Measurements from ENCODE around the gene PDLIM5. TPM values are rescaled to one million over a fixed set of nuclear protein-coding genes. Genes with fewer than 3 reads are reported as not detected.

Gene PDLIM5
- total RNA-seq, 1 donor: 124 TPM

- H3K4me3 ChIP-seq (ENCODE audit: low read depth, low read length): no peak overlapping the region
- TF ChIP-seq CTCF (IDR thresholded peaks at IDR 0.05; ENCODE audit: insufficient read depth, low read length): no peak
- DNase-seq (ENCODE audit: low read depth): peak; percentile 61
Observed at GRCh38 chr4:94536649-94537469, 85.1 kb downstream of the PDLIM5 start.

- no peak for TF ChIP-seq CTCF (IDR thresholded peaks at IDR 0.05; ENCODE audit: insufficient read depth, low read length)
- no peak overlapping the region for H3K4me3 ChIP-seq (ENCODE audit: low read depth, low read length)
- no peak for DNase-seq (ENCODE audit: low read depth)
Observed at GRCh38 chr4:94537921-94538628, 86.3 kb downstream of the PDLIM5 start.

GRCh38 chr4:94540476-94540875, 88.7 kb downstream of the PDLIM5 start:
- no peak overlapping the region for H3K4me3 ChIP-seq (ENCODE audit: low read depth, low read length)
- DNase-seq (ENCODE audit: low read depth): no peak
- TF ChIP-seq CTCF (IDR thresholded peaks at IDR 0.05; ENCODE audit: insufficient read depth, low read length): no peak

GRCh38 chr4:94544811-94545210, 93.1 kb downstream of the PDLIM5 start:
- no peak overlapping the region for H3K4me3 ChIP-seq (ENCODE audit: low read depth, low read length)
- DNase-seq (ENCODE audit: low read depth): no peak
- no peak for TF ChIP-seq CTCF (IDR thresholded peaks at IDR 0.05; ENCODE audit: insufficient read depth, low read length)

GRCh38 chr4:94545296-94545695, 93.6 kb downstream of the PDLIM5 start:
- peak; percentile 57 for DNase-seq (ENCODE audit: low read depth)
- H3K4me3 ChIP-seq (ENCODE audit: low read depth, low read length): no peak overlapping the region
- no peak for TF ChIP-seq CTCF (IDR thresholded peaks at IDR 0.05; ENCODE audit: insufficient read depth, low read length)

- H3K4me3 ChIP-seq (ENCODE audit: low read depth, low read length): no peak overlapping the region
- no peak for TF ChIP-seq CTCF (IDR thresholded peaks at IDR 0.05; ENCODE audit: insufficient read depth, low read length)
- DNase-seq (ENCODE audit: low read depth): no peak
Observed at GRCh38 chr4:94546949-94547348, 95.2 kb downstream of the PDLIM5 start.
